Keratinocyte (primary cell): Measurements from ENCODE around the gene GLUD1. TPM values are rescaled to one million over a fixed set of nuclear protein-coding genes. Genes with fewer than 3 reads are reported as not detected.
"Not testable (repeated sequence)": the region's sequence is repeated elsewhere in the genome, so short reads cannot be mapped to it uniquely, and the experiment has no call there.

Experiments
- DNase-seq: peaks from one replicate; pipeline ENCODE4 v3.0.0-alpha.2; 2011; ENCODE audit warnings: low read depth, missing footprints, low spot score
- FAIRE-seq: peaks from 2 replicates; lab custom pipeline; 2011; peaks lifted over from hg19 to GRCh38; lab: Jason Lieb, UNC
- H2AFZ ChIP-seq: 2 replicates; pipeline ENCODE4 v1.6.0; 2012; ENCODE audit warnings: low read length, control low read depth, inconsistent platforms; ENCODE audit not compliant: control insufficient read depth
- H3K27ac ChIP-seq: 2 replicates; pipeline ENCODE4 v1.5.1; 2011; ENCODE audit warnings: low read length; ENCODE audit not compliant: control insufficient read depth, insufficient read depth
- H3K27me3 ChIP-seq: 3 replicates; pipeline ENCODE4 v1.6.0; 2011; ENCODE audit warnings: low read length; ENCODE audit not compliant: control insufficient read depth, insufficient read depth; ENCODE audit errors: extremely low read depth
- H3K36me3 ChIP-seq, 2 experiments: 2 replicates in 1 of 2; 3 replicates in 1 of 2; pipeline ENCODE4 v1.5.1; 2011; ENCODE audit warnings: low read length in 2 of 2, mild to moderate bottlenecking in 1 of 2; ENCODE audit not compliant: control insufficient read depth in 2 of 2, insufficient read depth in 2 of 2; ENCODE audit errors: extremely low read depth in 1 of 2
- H3K4me1 ChIP-seq: 3 replicates; pipeline ENCODE4 v1.5.1; 2011; ENCODE audit warnings: low read length; ENCODE audit not compliant: control insufficient read depth, insufficient read depth; ENCODE audit errors: extremely low read depth
- H3K4me2 ChIP-seq: 3 replicates; pipeline ENCODE4 v1.6.0; 2011; ENCODE audit warnings: low read depth, low read length; ENCODE audit not compliant: control insufficient read depth, insufficient read depth; ENCODE audit errors: extremely low read depth
- H3K4me3 ChIP-seq, 3 experiments: fragments of 200-600 bp in 1 of 3; sonication (generic) in 1 of 3; 2 replicates in 2 of 3; 3 replicates in 1 of 3; pipeline ENCODE4 v1.5.1; 2011 to 2016; ENCODE audit warnings: low read length in 3 of 3, mild to moderate bottlenecking in 3 of 3, control low read depth in 2 of 3, inconsistent platforms in 1 of 3, low read depth in 1 of 3, mixed read lengths in 1 of 3, mixed run types in 1 of 3, moderate library complexity in 1 of 3; ENCODE audit not compliant: control insufficient read depth in 2 of 3, insufficient read depth in 2 of 3; ENCODE audit errors: extremely low read depth in 1 of 3
- H3K79me2 ChIP-seq: 2 replicates; pipeline ENCODE4 v1.6.0; 2012; ENCODE audit warnings: low read length; ENCODE audit not compliant: control insufficient read depth, insufficient read depth
- H3K9ac ChIP-seq: 3 replicates; pipeline ENCODE4 v1.6.0; 2011; ENCODE audit warnings: low read length; ENCODE audit not compliant: control insufficient read depth, insufficient read depth; ENCODE audit errors: extremely low read depth
- H3K9me1 ChIP-seq: 3 replicates; pipeline ENCODE4 v1.6.0; 2011; ENCODE audit warnings: low read length; ENCODE audit not compliant: control insufficient read depth, insufficient read depth; ENCODE audit errors: extremely low read depth
- H3K9me3 ChIP-seq: 2 replicates; pipeline ENCODE4 v1.5.1; 2012; ENCODE audit warnings: low read depth, low read length; ENCODE audit not compliant: control insufficient read depth
- H4K20me1 ChIP-seq: 3 replicates; pipeline ENCODE4 v1.6.0; 2011; ENCODE audit warnings: low read length; ENCODE audit not compliant: control insufficient read depth, insufficient read depth; ENCODE audit errors: extremely low read depth
- EZH2 ChIP-seq: IDR thresholded peaks from one replicate; pipeline ENCODE4 v1.6.1; 2012; ENCODE audit warnings: inconsistent platforms, mild to moderate bottlenecking, low read length, moderate library complexity
- dilution Hi-C: fragments of 300-500 bp; cut with MboI; formaldehyde crosslinking; loops from one replicate; pipeline ENCODE4 v1.7.0; 2020; ENCODE audit warnings: low sequenced_read_pairs; ENCODE audit not compliant: extremely low pct_ligation_motif_present
- polyA plus RNA-seq, 5 experiments: library from polyadenylated mRNA; depleted of rRNA in 3 of 5; stranded (reverse) in 3 of 5; stranded (forward) in 1 of 5; unstranded in 1 of 5; fragments of >200 nt; gene quantifications; 1 replicate in 1 of 5; 2 replicates in 3 of 5; 3 replicates in 1 of 5; pipeline versions ENCODE4 v1.2.1 to v1.2.3, GENCODE V29; 2011 to 2012; ENCODE audit warnings: missing spikeins in 2 of 5, low read depth in 1 of 5, low replicate concordance in 1 of 5
- TF ChIP-seq, protein P1 (sequence below), 3 experiments: IDR thresholded peaks in 1 of 3; conservative IDR thresholded peaks in 1 of 3; optimal IDR thresholded peaks in 1 of 3; 2 replicates in 2 of 3; 3 replicates in 1 of 3; pipeline versions ENCODE3 to v1.5.1; 2011; ENCODE audit warnings: low read length in 3 of 3, mild to moderate bottlenecking in 3 of 3, moderate library complexity in 2 of 3, control low read depth in 1 of 3, inconsistent platforms in 1 of 3; ENCODE audit not compliant: insufficient read depth in 2 of 3; ENCODE audit errors: extremely low read depth in 1 of 3

GLUD1 gene
- polyA plus RNA-seq, 1 donor (not counting 4 experiments of a cell fraction or from before 2014, with no cell fraction given), result 124 TPM

DNA sequence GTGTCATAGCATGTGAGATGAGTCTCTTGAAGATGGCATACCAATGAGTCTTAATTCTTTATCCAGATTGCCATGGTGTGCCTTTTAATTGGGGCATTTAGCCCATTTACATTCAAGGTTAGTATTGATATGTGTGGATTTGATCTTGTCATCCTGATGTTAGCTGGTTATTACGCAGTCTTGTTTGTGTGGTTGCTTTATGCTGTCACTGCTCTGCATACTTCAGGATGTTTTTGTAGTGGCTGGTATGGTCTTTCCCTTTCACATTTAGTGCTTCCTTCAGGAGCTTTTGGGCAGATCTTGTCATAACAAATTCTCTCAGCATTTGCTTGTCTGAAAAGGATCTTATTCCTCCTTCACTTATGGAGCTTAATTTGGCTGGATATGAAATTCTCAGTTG is 58.0 kb downstream of the GLUD1 start:
- H3K27ac ChIP-seq, result no peak overlapping the region
- H3K9ac ChIP-seq, result no peak overlapping the region
- no peaks in the 10 kb centered on the region for H3K9me3 ChIP-seq
- dilution Hi-C loops, result no loop called here
- no peaks in the 10 kb centered on the region for H3K27me3 ChIP-seq
- no peak for FAIRE-seq
- H3K4me1 ChIP-seq, result peaks cover 13% of the 10 kb centered on the region
- DNase-seq, result no peak
- no peak overlapping the region for H3K4me2 ChIP-seq
- TF ChIP-seq EZH2, result no peak
- TF ChIP-seq, protein P1, sequence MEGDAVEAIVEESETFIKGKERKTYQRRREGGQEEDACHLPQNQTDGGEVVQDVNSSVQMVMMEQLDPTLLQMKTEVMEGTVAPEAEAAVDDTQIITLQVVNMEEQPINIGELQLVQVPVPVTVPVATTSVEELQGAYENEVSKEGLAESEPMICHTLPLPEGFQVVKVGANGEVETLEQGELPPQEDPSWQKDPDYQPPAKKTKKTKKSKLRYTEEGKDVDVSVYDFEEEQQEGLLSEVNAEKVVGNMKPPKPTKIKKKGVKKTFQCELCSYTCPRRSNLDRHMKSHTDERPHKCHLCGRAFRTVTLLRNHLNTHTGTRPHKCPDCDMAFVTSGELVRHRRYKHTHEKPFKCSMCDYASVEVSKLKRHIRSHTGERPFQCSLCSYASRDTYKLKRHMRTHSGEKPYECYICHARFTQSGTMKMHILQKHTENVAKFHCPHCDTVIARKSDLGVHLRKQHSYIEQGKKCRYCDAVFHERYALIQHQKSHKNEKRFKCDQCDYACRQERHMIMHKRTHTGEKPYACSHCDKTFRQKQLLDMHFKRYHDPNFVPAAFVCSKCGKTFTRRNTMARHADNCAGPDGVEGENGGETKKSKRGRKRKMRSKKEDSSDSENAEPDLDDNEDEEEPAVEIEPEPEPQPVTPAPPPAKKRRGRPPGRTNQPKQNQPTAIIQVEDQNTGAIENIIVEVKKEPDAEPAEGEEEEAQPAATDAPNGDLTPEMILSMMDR (optimal IDR thresholded peaks at IDR 0.05 in 1 of 3, IDR thresholded peaks at IDR 0.05 in 1 of 3, conservative IDR thresholded peaks at IDR 0.05 in 1 of 3; ENCODE audit: extremely low read depth in 1 of 3, insufficient read depth in 2 of 3, low read length in 3 of 3), result no peak
- H3K36me3 ChIP-seq, result no peaks in the 10 kb centered on the region
- no peak overlapping the region for H2AFZ ChIP-seq
- no peaks in the 10 kb centered on the region for H3K9me1 ChIP-seq
- no peaks in the 10 kb centered on the region for H3K79me2 ChIP-seq
- H4K20me1 ChIP-seq, result no peaks in the 10 kb centered on the region
- no peak overlapping the region for H3K4me3 ChIP-seq

DNA sequence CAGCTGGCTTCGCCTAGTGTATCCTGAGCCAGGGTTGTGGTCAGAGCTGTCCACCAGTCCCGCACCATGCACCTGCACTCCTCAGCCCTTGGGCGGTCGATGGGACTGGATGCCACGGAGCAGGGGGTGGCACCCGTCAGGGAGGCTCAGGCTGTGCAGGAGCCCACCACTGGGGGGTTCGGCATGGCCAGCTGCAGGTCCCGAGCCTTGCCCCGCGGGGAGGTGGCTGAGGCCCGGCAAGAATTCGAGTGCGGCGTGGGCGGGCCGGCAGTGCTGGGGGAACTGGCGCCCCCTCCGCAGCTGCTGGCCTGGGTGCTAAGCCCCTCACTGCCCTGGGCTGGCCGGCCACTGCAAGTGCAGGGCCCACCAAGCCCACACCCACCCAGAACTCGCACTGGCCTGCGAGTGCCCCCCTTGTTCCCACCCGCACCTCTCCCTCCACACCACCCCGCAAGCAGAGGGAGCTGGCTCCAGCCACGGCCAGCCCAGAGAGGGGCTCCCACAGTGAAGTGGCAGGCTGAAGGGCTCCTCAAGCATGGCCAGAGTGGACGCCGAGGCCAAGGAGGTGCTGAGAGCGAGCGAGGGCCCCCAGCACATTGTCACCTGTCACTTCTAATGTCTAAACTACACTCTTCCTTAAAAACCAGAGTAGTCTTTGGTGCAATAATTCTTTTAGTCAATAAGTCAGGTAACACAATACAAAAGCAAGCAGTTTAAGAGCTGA is 63.6 kb downstream of the GLUD1 start:
- no peaks in the 10 kb centered on the region for H3K27me3 ChIP-seq
- H3K9ac ChIP-seq, result no peak overlapping the region
- no peak overlapping the region for H2AFZ ChIP-seq
- no peaks in the 10 kb centered on the region for H3K9me3 ChIP-seq
- H3K36me3 ChIP-seq, result no peaks in the 10 kb centered on the region
- no peak for TF ChIP-seq EZH2
- TF ChIP-seq, protein P1 (optimal IDR thresholded peaks at IDR 0.05 in 1 of 3, IDR thresholded peaks at IDR 0.05 in 1 of 3, conservative IDR thresholded peaks at IDR 0.05 in 1 of 3; ENCODE audit: extremely low read depth in 1 of 3, insufficient read depth in 2 of 3, low read length in 3 of 3), result no peak
- dilution Hi-C loops, result no loop called here
- no peaks in the 10 kb centered on the region for H3K4me1 ChIP-seq
- H3K4me3 ChIP-seq, result no peak overlapping the region
- no peak overlapping the region for H3K4me2 ChIP-seq
- FAIRE-seq, result no peak
- H3K27ac ChIP-seq, result no peak overlapping the region
- DNase-seq, result no peak
- no peaks in the 10 kb centered on the region for H4K20me1 ChIP-seq
- no peaks in the 10 kb centered on the region for H3K9me1 ChIP-seq
- H3K79me2 ChIP-seq, result no peaks in the 10 kb centered on the region

DNA sequence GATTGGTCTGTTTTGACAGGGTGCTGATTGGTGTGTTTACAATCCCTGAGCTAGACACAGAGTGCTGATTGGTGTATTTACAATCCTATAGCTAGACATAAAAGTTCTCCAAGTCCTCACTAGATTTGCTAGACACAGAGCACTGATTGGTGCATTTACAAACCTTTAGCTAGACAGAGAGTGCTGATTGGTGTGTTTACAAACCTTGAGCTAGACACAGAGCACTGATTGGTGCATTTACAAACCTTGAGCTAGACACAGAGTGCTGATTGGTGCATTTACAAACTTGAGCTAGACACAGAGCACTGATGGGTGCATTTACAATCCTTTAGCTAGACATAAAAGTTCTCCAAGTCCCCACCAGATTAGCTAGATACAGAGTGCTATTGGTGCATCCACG is 64.2 kb downstream of the GLUD1 start:
- FAIRE-seq, H3K27me3 ChIP-seq, H3K4me1 ChIP-seq, H2AFZ ChIP-seq, H3K9me3 ChIP-seq, H3K4me2 ChIP-seq, H3K9me1 ChIP-seq, H3K9ac ChIP-seq, DNase-seq, H4K20me1 ChIP-seq, dilution Hi-C loops, H3K36me3 ChIP-seq, H3K27ac ChIP-seq, H3K79me2 ChIP-seq, H3K4me3 ChIP-seq: not testable (repeated sequence)
